ENCODE measurements around the gene NMNAT2. TPM values are rescaled to one million over a fixed set of nuclear protein-coding genes. Genes with fewer than 3 reads are reported as not detected.

Gene NMNAT2
- total RNA-seq, 1 donor from 2014 or later: 2.2 TPM

DNA sequence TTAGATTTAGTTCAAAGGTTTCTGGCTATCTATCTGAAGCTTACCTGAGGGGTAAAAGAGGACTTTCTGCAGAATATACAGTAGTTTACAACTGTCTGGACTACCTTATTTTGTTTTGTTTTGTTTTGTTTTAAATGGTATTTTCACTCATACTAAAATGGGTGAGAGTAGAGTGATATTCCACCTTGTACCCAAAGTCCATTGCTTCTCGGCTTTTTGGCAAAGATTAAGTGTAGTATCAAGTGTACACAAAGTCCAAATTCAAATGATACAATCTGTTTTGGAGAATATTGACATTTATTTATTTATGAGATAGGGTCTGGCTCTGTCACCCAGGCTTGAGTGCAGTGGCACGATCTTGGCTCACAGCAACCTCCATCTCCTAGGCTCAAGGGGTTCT lies 42.4 kb upstream of the NMNAT2 start:
- Mint-ChIP-seq H3K4me3 (ENCODE audit: unreplicated experiment) (no peak overlapping the region), H3K27me3 (ENCODE audit: unreplicated experiment) (peaks cover 30% of the 10 kb centered on the region), H3K27ac (ENCODE audit: unreplicated experiment) (no peak overlapping the region), H3K9me3 (ENCODE audit: unreplicated experiment) (no peaks in the 10 kb centered on the region), H3K4me1 (ENCODE audit: unreplicated experiment) (no peaks in the 10 kb centered on the region), H3K36me3 (ENCODE audit: unreplicated experiment) (no peaks in the 10 kb centered on the region)
- TF ChIP-seq, protein P1, sequence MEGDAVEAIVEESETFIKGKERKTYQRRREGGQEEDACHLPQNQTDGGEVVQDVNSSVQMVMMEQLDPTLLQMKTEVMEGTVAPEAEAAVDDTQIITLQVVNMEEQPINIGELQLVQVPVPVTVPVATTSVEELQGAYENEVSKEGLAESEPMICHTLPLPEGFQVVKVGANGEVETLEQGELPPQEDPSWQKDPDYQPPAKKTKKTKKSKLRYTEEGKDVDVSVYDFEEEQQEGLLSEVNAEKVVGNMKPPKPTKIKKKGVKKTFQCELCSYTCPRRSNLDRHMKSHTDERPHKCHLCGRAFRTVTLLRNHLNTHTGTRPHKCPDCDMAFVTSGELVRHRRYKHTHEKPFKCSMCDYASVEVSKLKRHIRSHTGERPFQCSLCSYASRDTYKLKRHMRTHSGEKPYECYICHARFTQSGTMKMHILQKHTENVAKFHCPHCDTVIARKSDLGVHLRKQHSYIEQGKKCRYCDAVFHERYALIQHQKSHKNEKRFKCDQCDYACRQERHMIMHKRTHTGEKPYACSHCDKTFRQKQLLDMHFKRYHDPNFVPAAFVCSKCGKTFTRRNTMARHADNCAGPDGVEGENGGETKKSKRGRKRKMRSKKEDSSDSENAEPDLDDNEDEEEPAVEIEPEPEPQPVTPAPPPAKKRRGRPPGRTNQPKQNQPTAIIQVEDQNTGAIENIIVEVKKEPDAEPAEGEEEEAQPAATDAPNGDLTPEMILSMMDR (IDR thresholded peaks at IDR 0.05): no peak
- DNase-seq (ENCODE audit: extremely low spot score, unreplicated experiment): no peak

DNA sequence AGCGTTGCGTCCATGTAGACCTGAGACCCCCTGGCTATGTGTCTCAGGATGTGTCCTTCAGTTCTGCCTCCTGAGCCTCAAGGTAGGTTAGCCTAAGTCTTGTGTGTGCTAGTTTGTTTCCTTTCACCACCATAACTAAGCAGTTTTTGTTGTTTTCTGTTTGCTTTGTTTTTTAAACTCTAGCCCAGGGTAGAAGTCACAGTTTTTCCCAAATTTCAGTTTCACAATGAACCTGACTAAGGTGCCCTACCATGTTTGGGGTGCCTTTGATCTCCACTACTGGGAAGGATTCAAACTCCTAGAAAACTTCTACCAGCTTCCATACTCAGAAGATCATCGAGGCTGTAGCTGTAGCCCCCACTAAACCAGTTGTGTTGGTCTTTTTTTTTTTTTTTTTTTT lies 39.3 kb upstream of the NMNAT2 start:
- peaks cover 16% of the 10 kb centered on the region for H3K27me3 Mint-ChIP-seq (ENCODE audit: unreplicated experiment)
- no peaks in the 10 kb centered on the region for H3K36me3 Mint-ChIP-seq (ENCODE audit: unreplicated experiment)
- H3K4me3 Mint-ChIP-seq (ENCODE audit: unreplicated experiment): no peak overlapping the region
- TF ChIP-seq, protein P1 (IDR thresholded peaks at IDR 0.05): no peak
- no peak overlapping the region for H3K27ac Mint-ChIP-seq (ENCODE audit: unreplicated experiment)
- H3K4me1 Mint-ChIP-seq (ENCODE audit: unreplicated experiment): no peaks in the 10 kb centered on the region
- no peaks in the 10 kb centered on the region for H3K9me3 Mint-ChIP-seq (ENCODE audit: unreplicated experiment)
- no peak for DNase-seq (ENCODE audit: extremely low spot score, unreplicated experiment)

DNA sequence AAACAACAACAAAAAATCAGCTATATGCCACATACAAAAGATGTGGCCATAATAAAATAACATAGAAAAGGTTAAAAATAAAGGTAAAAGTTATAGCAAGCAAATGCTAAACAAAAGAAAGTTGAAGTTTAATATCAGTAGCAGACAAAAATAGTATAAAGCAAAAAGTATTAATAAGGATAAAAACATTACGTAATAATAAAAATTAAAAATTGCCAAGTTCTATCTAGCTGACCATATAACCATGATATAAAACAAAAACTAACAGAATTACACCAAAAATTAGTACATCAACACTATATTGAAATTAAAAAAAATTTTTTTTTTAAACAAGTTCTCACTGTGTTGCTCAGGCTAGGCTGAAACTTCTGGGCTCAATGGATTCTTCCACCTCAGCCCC lies 38.6 kb upstream of the NMNAT2 start:
- TF ChIP-seq, protein P1 (IDR thresholded peaks at IDR 0.05): no peak
- Mint-ChIP-seq H3K27me3 (ENCODE audit: unreplicated experiment) (peaks cover 16% of the 10 kb centered on the region), H3K36me3 (ENCODE audit: unreplicated experiment) (no peaks in the 10 kb centered on the region), H3K4me1 (ENCODE audit: unreplicated experiment) (no peaks in the 10 kb centered on the region), H3K4me3 (ENCODE audit: unreplicated experiment) (no peak overlapping the region), H3K9me3 (ENCODE audit: unreplicated experiment) (no peaks in the 10 kb centered on the region), H3K27ac (ENCODE audit: unreplicated experiment) (no peak overlapping the region)
- no peak for DNase-seq (ENCODE audit: extremely low spot score, unreplicated experiment)

DNA sequence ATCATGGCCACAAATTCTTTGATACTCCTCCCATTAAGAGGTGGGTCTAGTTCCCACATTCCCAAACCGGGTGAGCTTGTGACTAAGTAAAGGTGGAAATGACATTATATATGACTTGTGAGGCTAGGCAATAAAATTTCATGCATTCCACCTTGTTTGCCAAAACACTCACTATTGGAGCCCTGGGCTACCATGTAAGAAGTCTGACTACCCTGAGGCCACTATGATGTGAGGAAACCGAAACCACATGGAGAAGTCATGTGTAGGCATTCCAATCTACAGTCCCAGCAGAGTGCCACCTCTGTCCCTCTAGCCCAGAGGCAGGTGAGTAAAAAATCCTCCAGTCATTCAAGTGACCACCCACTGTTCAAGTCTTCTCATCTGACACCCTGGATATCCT lies 36.2 kb upstream of the NMNAT2 start:
- Mint-ChIP-seq H3K36me3 (ENCODE audit: unreplicated experiment) (no peaks in the 10 kb centered on the region), H3K27me3 (ENCODE audit: unreplicated experiment) (peaks cover 11% of the 10 kb centered on the region), H3K27ac (ENCODE audit: unreplicated experiment) (no peak overlapping the region), H3K4me1 (ENCODE audit: unreplicated experiment) (no peaks in the 10 kb centered on the region), H3K9me3 (ENCODE audit: unreplicated experiment) (no peaks in the 10 kb centered on the region), H3K4me3 (ENCODE audit: unreplicated experiment) (no peak overlapping the region)
- TF ChIP-seq, protein P1 (IDR thresholded peaks at IDR 0.05): no peak
- no peak for DNase-seq (ENCODE audit: extremely low spot score, unreplicated experiment)

DNA sequence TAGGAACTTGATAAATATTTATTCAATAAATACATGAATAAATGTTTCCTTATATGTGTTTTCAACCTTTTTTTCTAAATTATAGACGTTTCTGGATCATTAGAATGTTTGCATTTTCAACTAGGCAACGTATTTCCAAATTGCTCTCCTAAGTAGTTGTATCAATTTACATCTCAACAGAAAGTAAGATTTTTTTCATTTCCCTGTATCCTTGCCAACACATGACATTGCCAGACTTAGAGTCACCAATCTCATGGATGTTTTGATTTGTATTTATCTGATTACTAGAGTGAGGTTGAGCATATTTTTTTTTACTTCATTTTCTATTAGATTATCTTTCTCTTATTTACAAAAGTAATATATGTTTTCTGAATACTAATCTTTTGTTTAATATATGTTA lies 31.9 kb upstream of the NMNAT2 start:
- Mint-ChIP-seq H3K36me3 (ENCODE audit: unreplicated experiment) (no peaks in the 10 kb centered on the region), H3K4me3 (ENCODE audit: unreplicated experiment) (no peak overlapping the region), H3K27me3 (ENCODE audit: unreplicated experiment) (no peaks in the 10 kb centered on the region), H3K27ac (ENCODE audit: unreplicated experiment) (no peak overlapping the region), H3K4me1 (ENCODE audit: unreplicated experiment) (no peaks in the 10 kb centered on the region), H3K9me3 (ENCODE audit: unreplicated experiment) (no peaks in the 10 kb centered on the region)
- TF ChIP-seq, protein P1 (IDR thresholded peaks at IDR 0.05): no peak
- DNase-seq (ENCODE audit: extremely low spot score, unreplicated experiment): no peak

Data from osteocyte (in vitro differentiated cells).